GM12878 (cell line): ENCODE data around the gene CLDN4. TPM values are rescaled to one million over a fixed set of nuclear protein-coding genes. Genes with fewer than 3 reads are reported as not detected.

Source experiments
- ATAC-seq: fragments of 200-7000 bp; cut with Tn5 transposase; 3 replicates; pipeline ENCODE4 v1.9.1; 2020; ENCODE audit warnings: mild to moderate bottlenecking, moderate library complexity
- BruUV-seq: library from RNA; stranded (reverse); fragments of 400-500 nt; replicated peaks from 2 replicates; lab custom pipeline; 2021; lab: Mats Ljungman, UMichigan
- CTCF ChIA-PET: fragments of 300-600 bp; sonication (Branson Sonifier 250); formaldehyde crosslinking; extraction: SDS; loops from one replicate; lab custom pipeline; 2021; ENCODE audit warnings: inconsistent platforms; lab: Yijun Ruan, JAX
- POLR2A ChIA-PET: fragments of 350-600 bp; formaldehyde crosslinking; extraction: SDS; loops from one replicate; lab custom pipeline; 2021; ENCODE audit warnings: inconsistent platforms; lab: Charles Lee
- RAD21 ChIA-PET: fragments of 300-600 bp; sonication (Branson Sonifier 250); formaldehyde crosslinking; loops from one replicate; lab custom pipeline; 2023; ENCODE audit warnings: antibody characterized with exemption; ENCODE audit not compliant: unreplicated experiment; lab: Charles Lee
- SMC1A ChIA-PET: fragments of 300-600 bp; sonication (Branson Sonifier 250); formaldehyde crosslinking; loops from one replicate; lab custom pipeline; 2023; ENCODE audit not compliant: unreplicated experiment, uncharacterized antibody; lab: Charles Lee
- DNase-seq: peaks from one replicate; pipeline ENCODE4 v3.0.0-alpha.2; 2011; ENCODE audit warnings: low read depth, low spot score
- FAIRE-seq: peaks from 3 replicates; lab custom pipeline; 2011; peaks lifted over from hg19 to GRCh38; lab: Jason Lieb, UNC
- H2AFZ ChIP-seq: 2 replicates; pipeline ENCODE4 v1.6.0; 2011; ENCODE audit warnings: low read depth, low read length, control low read depth; ENCODE audit not compliant: control insufficient read depth
- H3K27ac ChIP-seq: 2 replicates; pipeline ENCODE4 v1.5.1; 2011; ENCODE audit warnings: control low read depth; ENCODE audit not compliant: control insufficient read depth, insufficient read depth
- H3K27me3 ChIP-seq, 2 experiments: replicated peaks in 1 of 2; 2 replicates each; pipeline versions ENCODE4 v1.6.0 to v1.6.1; 2011; ENCODE audit warnings: low read length in 1 of 2; ENCODE audit not compliant: control insufficient read depth in 2 of 2, insufficient read depth in 2 of 2
- H3K36me3 ChIP-seq, 2 experiments: 2 replicates each; pipeline ENCODE4 v1.5.1; 2011; ENCODE audit warnings: low read length in 1 of 2; ENCODE audit not compliant: control insufficient read depth in 2 of 2, insufficient read depth in 2 of 2
- H3K4me1 ChIP-seq: 2 replicates; pipeline ENCODE4 v1.6.1; 2011; ENCODE audit warnings: mild to moderate bottlenecking, low read length, moderate library complexity, mixed read lengths; ENCODE audit not compliant: control insufficient read depth, insufficient read depth
- H3K4me2 ChIP-seq: 2 replicates; pipeline ENCODE4 v1.6.0; 2011; ENCODE audit warnings: control low read depth; ENCODE audit not compliant: control insufficient read depth, insufficient read depth
- H3K4me3 ChIP-seq: fragments of 200-600 bp; sonication (generic); 2 replicates; pipeline ENCODE4 v1.5.1; 2016
- H3K79me2 ChIP-seq: 2 replicates; pipeline ENCODE4 v1.6.0; 2011; ENCODE audit warnings: low read length; ENCODE audit not compliant: control insufficient read depth, insufficient read depth
- H3K9ac ChIP-seq: 2 replicates; pipeline ENCODE4 v1.8.0; 2011; ENCODE audit warnings: low read length, control low read depth, mixed read lengths; ENCODE audit not compliant: control insufficient read depth, insufficient read depth
- H3K9me3 ChIP-seq: replicated peaks from 3 replicates; pipeline ENCODE4 v1.5.1; 2011; ENCODE audit warnings: mild to moderate bottlenecking, low read length; ENCODE audit not compliant: control insufficient read depth, insufficient read depth
- H4K20me1 ChIP-seq: 2 replicates; pipeline ENCODE4 v1.6.0; 2011; ENCODE audit not compliant: control insufficient read depth, insufficient read depth
- HDGF ChIP-seq: fragments of 450-650 bp; IDR thresholded peaks from 2 replicates; pipeline ENCODE4 v1.6.1; 2016; ENCODE audit warnings: antibody characterized with exemption
- IKZF1 ChIP-seq: fragments of 450-650 bp; conservative IDR thresholded peaks from 2 replicates; pipeline ENCODE4 v1.6.1; 2017; ENCODE audit warnings: antibody characterized with exemption, mild to moderate bottlenecking
- MXI1 ChIP-seq: fragments of 150-350 bp; IDR thresholded peaks from 2 replicates; pipeline ENCODE4 v1.6.1; 2011; ENCODE audit warnings: low read depth, mild to moderate bottlenecking, inconsistent platforms, low read length, improper control_type of control experiment
- NFYA ChIP-seq: IDR thresholded peaks from 2 replicates; pipeline ENCODE4 v1.6.1; 2011; ENCODE audit warnings: low read depth, mild to moderate bottlenecking, low read length, improper control_type of control experiment, borderline replicate concordance
- NR2F1 ChIP-seq: fragments of 450-650 bp; conservative IDR thresholded peaks from 2 replicates; pipeline ENCODE4 v1.6.1; 2017; ENCODE audit warnings: mild to moderate bottlenecking
- SREBF1 ChIP-seq: IDR thresholded peaks from 2 replicates; pipeline ENCODE4 v1.6.1; 2012; ENCODE audit warnings: mild to moderate bottlenecking, low read length
- WGBS: methylation state at CpG from one replicate; pipeline ENCODE4 v1.1.6; 2016; ENCODE audit warnings: low lambda C conversion rate; ENCODE audit not compliant: insufficient replicate concordance, insufficient coverage; ENCODE audit errors: missing lambda C conversion rate; 5-methylcytosine and 5-hydroxymethylcytosine counted together
- in situ Hi-C: fragments of 300-500 bp; cut with MboI; formaldehyde crosslinking; loops from 9 replicates; pipeline ENCODE4 v1.14.3; 2018; ENCODE audit warnings: mixed read lengths
- intact Hi-C: fragments of 100-400 bp; cut with micrococcal nuclease; formaldehyde crosslinking; loops from one replicate; pipeline ENCODE4 v1.14.2; 2022; ENCODE audit not compliant: unreplicated experiment
- polyA plus RNA-seq, 11 experiments: library from polyadenylated mRNA; depleted of rRNA in 4 of 11; unstranded in 6 of 11; stranded (reverse) in 5 of 11; fragments of >200 nt; fragmentation: Nextera tagmentation in 4 of 11; fragmentation: Illumina TruSeq in 1 of 11; extraction: Ambion mirVana in 4 of 11; extraction: Trizol in 1 of 11; gene quantifications; 1 replicate in 1 of 11; 2 replicates in 10 of 11; pipeline versions ENCODE4 v1.2.1 to v1.2.3, GENCODE V29; 2011 to 2016; ENCODE audit warnings: inconsistent platforms in 2 of 11, missing spikeins in 2 of 11, low read depth in 1 of 11
- total RNA-seq, 4 experiments: library from RNA; depleted of rRNA in 3 of 4; stranded (reverse); fragments of >200 nt in 3 of 4; fragmentation: Illumina TruSeq in 1 of 4; extraction: Trizol in 1 of 4; gene quantifications; 2 replicates each; pipeline versions ENCODE4 v1.2.1 to v1.2.3, GENCODE V29; 2013 to 2021
- TF ChIP-seq, protein P1 (sequence below): fragments of 150-350 bp; IDR thresholded peaks from 2 replicates; pipeline ENCODE4 v1.6.1; 2014; ENCODE audit warnings: mild to moderate bottlenecking, low read depth, low read length
- TF ChIP-seq, protein P2 (sequence below): fragments of 450-650 bp; IDR thresholded peaks from 2 replicates; pipeline ENCODE4 v1.6.1; 2017; ENCODE audit warnings: mild to moderate bottlenecking, low read depth, inconsistent platforms; ENCODE audit not compliant: poor library complexity, severe bottlenecking
- TF ChIP-seq, protein P3 (sequence below): fragments of 450-650 bp; IDR thresholded peaks from 2 replicates; pipeline ENCODE4 v1.6.1; 2017; ENCODE audit warnings: mild to moderate bottlenecking
- TF ChIP-seq, protein P4 (sequence below): IDR thresholded peaks from 2 replicates; pipeline ENCODE4 v1.6.1; 2012; ENCODE audit warnings: improper control_type of control experiment, low read depth, low read length; ENCODE audit not compliant: insufficient replicate concordance
- TF ChIP-seq, protein P5 (sequence below): IDR thresholded peaks from 2 replicates; pipeline ENCODE4 v1.6.1; 2012; ENCODE audit warnings: low read depth, low read length, improper control_type of control experiment
- TF ChIP-seq, protein P6 (sequence below): IDR thresholded peaks from 2 replicates; pipeline ENCODE4 v1.6.1; 2012; ENCODE audit warnings: low read depth, low read length, improper control_type of control experiment

CLDN4 gene
- total and polyA plus RNA-seq, 10 of the 15 experiments (the other 5 are each of a cell fraction or from before 2014, with no cell fraction given) = 0.04 to 0.38 (median 0.06) TPM; not detected in 6

DNA sequence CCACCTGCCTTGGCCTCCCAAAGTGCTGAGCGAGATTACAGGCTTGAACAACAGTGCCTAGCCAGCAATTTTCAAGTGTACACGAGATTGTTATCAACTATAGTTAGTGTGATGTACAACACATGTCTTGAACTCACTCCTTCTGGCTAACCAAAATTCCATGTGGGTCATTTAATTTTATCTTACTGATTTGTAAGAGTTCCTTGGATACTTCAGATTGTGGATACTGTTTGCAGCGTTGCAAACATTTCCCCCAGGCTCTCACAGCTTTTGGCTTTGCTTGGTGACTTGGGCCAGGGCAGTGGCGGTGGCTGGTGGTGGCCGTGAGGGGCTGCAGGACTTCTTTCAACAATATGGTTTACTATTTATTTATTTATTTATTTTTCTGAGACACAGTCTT lies 21.7 kb downstream of the CLDN4 start:
- CTCF ChIA-PET = interaction anchor here (1.2 to 2.8 kb wide), 2 partner anchors 38 to 41 kb away, joined by 4 to 17 read pairs; no protein-coding TSS in a partner anchor
- intact Hi-C loops = no loop called here
- POLR2A ChIA-PET = no interaction called here

More for the DNA sequence above, 21.7 kb downstream of the CLDN4 start:
- Histone ChIP-seq H2AFZ (no peak overlapping the region), H3K79me2 (no peaks in the 10 kb centered on the region), H3K36me3 (no peaks in the 10 kb centered on the region), H3K27me3 (0 out of 4 replicates have a peak, but pooled peaks cover 0 to 2% of the 10 kb centered on the region in 2 experiments), H4K20me1 (no peaks in the 10 kb centered on the region), H3K4me1 (peaks cover 19% of the 10 kb centered on the region), H3K27ac (no peak overlapping the region), H3K4me2 (no peak overlapping the region), H3K9ac (no peak overlapping the region), H3K4me3 (no peak overlapping the region), H3K9me3 (no peaks in the 10 kb centered on the region)
- RAD21 ChIA-PET = no interaction called here
- no peak for ATAC-seq
- DNase-seq = no peak
- FAIRE-seq = no peak
- BruUV-seq = no TSS peak
- TF ChIP-seq IKZF1 = no peak
- TF ChIP-seq HDGF = no peak
- no peak for TF ChIP-seq MXI1
- TF ChIP-seq, protein P1, sequence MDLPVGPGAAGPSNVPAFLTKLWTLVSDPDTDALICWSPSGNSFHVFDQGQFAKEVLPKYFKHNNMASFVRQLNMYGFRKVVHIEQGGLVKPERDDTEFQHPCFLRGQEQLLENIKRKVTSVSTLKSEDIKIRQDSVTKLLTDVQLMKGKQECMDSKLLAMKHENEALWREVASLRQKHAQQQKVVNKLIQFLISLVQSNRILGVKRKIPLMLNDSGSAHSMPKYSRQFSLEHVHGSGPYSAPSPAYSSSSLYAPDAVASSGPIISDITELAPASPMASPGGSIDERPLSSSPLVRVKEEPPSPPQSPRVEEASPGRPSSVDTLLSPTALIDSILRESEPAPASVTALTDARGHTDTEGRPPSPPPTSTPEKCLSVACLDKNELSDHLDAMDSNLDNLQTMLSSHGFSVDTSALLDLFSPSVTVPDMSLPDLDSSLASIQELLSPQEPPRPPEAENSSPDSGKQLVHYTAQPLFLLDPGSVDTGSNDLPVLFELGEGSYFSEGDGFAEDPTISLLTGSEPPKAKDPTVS = no peak
- TF ChIP-seq NR2F1 = no peak
- TF ChIP-seq, protein P2, sequence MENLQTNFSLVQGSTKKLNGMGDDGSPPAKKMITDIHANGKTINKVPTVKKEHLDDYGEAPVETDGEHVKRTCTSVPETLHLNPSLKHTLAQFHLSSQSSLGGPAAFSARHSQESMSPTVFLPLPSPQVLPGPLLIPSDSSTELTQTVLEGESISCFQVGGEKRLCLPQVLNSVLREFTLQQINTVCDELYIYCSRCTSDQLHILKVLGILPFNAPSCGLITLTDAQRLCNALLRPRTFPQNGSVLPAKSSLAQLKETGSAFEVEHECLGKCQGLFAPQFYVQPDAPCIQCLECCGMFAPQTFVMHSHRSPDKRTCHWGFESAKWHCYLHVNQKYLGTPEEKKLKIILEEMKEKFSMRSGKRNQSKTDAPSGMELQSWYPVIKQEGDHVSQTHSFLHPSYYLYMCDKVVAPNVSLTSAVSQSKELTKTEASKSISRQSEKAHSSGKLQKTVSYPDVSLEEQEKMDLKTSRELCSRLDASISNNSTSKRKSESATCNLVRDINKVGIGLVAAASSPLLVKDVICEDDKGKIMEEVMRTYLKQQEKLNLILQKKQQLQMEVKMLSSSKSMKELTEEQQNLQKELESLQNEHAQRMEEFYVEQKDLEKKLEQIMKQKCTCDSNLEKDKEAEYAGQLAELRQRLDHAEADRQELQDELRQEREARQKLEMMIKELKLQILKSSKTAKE = no peak
- TF ChIP-seq, protein P3, sequence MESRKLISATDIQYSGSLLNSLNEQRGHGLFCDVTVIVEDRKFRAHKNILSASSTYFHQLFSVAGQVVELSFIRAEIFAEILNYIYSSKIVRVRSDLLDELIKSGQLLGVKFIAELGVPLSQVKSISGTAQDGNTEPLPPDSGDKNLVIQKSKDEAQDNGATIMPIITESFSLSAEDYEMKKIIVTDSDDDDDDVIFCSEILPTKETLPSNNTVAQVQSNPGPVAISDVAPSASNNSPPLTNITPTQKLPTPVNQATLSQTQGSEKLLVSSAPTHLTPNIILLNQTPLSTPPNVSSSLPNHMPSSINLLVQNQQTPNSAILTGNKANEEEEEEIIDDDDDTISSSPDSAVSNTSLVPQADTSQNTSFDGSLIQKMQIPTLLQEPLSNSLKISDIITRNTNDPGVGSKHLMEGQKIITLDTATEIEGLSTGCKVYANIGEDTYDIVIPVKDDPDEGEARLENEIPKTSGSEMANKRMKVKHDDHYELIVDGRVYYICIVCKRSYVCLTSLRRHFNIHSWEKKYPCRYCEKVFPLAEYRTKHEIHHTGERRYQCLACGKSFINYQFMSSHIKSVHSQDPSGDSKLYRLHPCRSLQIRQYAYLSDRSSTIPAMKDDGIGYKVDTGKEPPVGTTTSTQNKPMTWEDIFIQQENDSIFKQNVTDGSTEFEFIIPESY = no peak
- TF ChIP-seq NFYA = no peak
- TF ChIP-seq, protein P4, sequence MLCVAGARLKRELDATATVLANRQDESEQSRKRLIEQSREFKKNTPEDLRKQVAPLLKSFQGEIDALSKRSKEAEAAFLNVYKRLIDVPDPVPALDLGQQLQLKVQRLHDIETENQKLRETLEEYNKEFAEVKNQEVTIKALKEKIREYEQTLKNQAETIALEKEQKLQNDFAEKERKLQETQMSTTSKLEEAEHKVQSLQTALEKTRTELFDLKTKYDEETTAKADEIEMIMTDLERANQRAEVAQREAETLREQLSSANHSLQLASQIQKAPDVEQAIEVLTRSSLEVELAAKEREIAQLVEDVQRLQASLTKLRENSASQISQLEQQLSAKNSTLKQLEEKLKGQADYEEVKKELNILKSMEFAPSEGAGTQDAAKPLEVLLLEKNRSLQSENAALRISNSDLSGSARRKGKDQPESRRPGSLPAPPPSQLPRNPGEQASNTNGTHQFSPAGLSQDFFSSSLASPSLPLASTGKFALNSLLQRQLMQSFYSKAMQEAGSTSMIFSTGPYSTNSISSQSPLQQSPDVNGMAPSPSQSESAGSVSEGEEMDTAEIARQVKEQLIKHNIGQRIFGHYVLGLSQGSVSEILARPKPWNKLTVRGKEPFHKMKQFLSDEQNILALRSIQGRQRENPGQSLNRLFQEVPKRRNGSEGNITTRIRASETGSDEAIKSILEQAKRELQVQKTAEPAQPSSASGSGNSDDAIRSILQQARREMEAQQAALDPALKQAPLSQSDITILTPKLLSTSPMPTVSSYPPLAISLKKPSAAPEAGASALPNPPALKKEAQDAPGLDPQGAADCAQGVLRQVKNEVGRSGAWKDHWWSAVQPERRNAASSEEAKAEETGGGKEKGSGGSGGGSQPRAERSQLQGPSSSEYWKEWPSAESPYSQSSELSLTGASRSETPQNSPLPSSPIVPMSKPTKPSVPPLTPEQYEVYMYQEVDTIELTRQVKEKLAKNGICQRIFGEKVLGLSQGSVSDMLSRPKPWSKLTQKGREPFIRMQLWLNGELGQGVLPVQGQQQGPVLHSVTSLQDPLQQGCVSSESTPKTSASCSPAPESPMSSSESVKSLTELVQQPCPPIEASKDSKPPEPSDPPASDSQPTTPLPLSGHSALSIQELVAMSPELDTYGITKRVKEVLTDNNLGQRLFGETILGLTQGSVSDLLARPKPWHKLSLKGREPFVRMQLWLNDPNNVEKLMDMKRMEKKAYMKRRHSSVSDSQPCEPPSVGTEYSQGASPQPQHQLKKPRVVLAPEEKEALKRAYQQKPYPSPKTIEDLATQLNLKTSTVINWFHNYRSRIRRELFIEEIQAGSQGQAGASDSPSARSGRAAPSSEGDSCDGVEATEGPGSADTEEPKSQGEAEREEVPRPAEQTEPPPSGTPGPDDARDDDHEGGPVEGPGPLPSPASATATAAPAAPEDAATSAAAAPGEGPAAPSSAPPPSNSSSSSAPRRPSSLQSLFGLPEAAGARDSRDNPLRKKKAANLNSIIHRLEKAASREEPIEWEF = no peak
- TF ChIP-seq, protein P5, sequence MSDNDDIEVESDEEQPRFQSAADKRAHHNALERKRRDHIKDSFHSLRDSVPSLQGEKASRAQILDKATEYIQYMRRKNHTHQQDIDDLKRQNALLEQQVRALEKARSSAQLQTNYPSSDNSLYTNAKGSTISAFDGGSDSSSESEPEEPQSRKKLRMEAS = no peak
- TF ChIP-seq, protein P6, sequence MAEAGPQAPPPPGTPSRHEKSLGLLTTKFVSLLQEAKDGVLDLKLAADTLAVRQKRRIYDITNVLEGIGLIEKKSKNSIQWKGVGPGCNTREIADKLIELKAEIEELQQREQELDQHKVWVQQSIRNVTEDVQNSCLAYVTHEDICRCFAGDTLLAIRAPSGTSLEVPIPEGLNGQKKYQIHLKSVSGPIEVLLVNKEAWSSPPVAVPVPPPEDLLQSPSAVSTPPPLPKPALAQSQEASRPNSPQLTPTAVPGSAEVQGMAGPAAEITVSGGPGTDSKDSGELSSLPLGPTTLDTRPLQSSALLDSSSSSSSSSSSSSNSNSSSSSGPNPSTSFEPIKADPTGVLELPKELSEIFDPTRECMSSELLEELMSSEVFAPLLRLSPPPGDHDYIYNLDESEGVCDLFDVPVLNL = no peak
- TF ChIP-seq SREBF1 = no peak
- SMC1A ChIA-PET = no interaction called here
- 6% methylated on average over 5 of the region's 5 CpGs for WGBS
- in situ Hi-C loops = no loop called here
